Activated CD4-positive, alpha-beta T cell treated with anti-CD3 and anti-CD28 coated beads, Interleukin-2, Interleukin-6, amounts not matched to agents 100 ng/mL and 50 ng/mL, durations not matched to agents 16 hours and 8 hours (primary cell): ENCODE measurements around the gene PLA2G2A.
"Not testable (repeated sequence)": the region's sequence is repeated elsewhere in the genome, so short reads cannot be mapped to it uniquely, and the experiment has no call there.

ENCODE experiments used
- DNase-seq: peaks from one replicate; pipeline ENCODE4 v3.0.0-alpha.2; 2020

The PLA2G2A gene, protein sequence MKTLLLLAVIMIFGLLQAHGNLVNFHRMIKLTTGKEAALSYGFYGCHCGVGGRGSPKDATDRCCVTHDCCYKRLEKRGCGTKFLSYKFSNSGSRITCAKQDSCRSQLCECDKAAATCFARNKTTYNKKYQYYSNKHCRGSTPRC

DNA sequence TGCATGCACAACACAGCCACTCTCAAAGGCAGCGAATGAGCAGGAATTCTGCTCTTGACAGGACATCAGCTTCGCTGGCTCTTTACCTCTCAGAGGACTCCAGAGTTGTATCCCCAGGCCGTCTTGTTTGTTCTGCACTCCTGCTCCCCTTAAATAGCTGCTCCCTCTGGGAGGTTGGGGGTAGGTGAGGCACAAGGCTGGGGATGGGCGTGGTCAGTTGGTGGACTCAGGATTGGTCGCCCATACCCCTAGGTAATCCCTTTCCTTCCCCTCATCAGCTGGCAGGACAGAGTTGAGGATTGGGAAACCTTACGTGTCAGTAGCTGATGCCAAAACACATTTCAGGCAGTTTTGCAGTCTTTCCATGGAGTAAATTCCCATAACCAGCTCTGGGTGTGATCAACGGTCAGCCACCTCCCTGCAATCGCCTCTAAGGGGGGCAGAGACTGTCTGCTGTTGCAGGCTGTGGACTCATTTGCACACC lies at the start of gene PLA2G2A:
TSS of gene PLA2G2A (minus strand) at position 125 of the 484 bp plus-strand sequence. CDS start 845 bp downstream, outside the sequence.
- DNase-seq, result no peak

GRCh38 chr1:20028726-20029125 lies 49.3 kb upstream of the PLA2G2A start:
- DNase-seq, result no peak

DNA sequence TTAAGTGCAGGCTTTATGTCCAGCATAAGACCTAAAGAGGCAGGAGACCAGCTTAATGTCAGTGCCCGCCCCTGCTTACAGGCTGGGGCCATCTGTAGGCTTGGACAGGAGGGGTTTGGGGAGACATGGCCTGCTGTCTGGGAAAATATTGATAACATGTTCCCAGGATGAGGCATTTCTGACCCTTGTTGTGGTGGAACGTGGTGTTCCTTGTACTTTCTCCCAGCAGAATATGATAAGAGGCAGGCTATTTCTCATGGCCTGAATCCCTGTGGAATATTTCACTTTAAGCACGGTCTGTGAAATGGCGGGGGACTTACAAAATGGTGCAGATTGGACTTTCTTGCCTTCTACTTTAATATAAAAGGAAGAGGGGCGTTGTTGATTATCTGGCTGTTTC lies 48.7 kb upstream of the PLA2G2A start:
- DNase-seq, result no peak

DNA sequence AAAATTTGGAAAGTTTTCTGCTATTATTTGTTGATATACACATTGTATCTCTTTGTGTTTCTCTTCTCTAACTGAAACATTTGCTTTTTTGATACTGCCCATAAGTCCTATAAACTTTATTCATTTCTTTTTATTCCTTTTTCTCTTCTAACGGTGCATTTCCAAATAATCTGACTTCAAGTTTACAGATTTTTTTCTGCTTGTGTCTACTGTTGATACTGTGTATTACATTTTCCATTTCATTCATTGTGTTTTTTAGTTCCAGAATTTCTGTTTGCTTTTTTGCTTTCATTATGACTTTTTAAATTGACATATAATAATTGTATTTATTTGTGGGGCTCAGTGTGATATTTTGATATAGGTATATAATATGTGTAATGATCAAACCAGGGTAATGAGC lies 38.3 kb upstream of the PLA2G2A start:
- DNase-seq, result no peak

- DNase-seq, result no peak
These were observed 34.7 kb upstream of the PLA2G2A start for GRCh38 chr1:20014153-20014552.

DNA sequence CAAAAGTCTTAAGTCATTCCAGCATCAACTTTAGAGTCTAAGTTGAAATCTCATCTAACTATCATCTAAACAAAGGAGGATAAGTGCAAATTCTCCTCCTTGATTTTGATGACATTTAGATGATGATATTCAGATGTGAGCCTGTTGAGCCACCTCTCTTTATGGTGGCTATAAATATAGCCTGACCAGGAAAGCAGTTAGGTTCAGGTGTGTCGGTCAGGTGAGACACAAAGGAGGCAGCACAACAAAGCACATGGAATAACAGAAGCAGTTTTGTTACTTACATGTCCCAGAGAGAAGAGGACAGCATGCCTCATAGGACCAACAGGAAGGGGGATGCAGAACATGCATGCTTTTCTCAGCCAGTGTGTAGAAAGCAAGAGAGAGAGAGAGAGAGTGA lies 30.6 kb upstream of the PLA2G2A start:
- DNase-seq, result no peak

GRCh38 chr1:20009212-20009611 lies 29.8 kb upstream of the PLA2G2A start:
- DNase-seq, result no peak

DNA sequence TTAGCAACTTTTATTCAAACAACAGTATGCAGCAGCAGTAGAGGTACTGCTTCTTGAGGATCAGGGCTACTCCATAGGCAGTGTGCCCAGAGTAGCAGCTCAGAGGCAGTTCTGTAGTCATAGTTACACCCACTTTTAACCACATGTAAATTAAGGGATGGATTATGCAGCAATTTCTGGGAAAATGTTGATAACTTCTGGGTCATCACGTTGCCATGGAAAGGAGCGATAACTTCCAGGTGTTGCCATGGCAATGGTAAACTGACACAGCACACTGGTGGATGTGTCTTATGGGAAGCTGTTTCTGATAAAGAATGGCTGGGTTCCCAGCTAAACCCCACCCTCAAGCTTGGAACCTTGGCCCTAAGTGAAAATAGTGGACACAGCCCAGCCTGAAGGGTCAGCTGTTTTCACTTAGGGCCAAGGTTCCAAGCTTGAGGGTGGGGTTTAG lies 29.0 kb upstream of the PLA2G2A start:
- no peak for DNase-seq

DNA sequence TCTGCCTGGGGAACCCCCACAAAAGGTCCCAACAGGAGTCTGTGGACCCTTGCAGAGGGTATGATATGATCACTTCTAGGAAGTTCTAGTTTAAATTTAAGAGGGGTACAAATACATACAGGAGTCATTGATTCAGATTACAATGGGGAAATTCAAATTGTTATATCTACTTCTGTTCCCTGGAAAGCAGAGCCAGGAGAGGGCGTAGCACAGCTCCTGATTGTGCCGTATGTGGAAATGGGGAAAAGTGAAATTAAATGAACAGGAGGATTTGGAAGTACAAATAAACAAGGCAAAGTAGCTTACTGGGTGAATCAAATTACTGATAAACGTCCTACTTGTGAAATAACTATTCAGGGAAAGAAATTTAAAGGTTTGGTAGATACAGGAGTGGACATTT lies 19.4 kb upstream of the PLA2G2A start:
- DNase-seq, result not testable (repeated sequence)

DNA sequence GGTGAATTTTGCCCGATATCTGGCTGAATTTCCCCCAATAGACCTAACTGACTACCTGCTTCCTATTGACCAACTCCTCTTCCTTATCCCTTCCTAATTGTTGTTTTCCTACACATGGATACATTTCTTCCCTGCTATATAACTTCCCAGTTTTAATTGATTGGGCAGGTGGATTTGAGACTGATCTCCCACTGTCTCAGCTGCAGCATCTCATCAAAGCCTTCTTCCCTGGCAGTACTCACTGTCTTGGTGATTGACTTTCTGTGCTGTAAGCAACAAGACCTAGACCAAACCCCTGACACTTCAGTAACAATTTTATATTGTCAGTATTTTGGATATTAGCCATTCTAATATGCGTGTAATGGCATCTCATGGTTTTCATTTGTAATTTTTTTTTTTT lies 11.3 kb upstream of the PLA2G2A start:
- no peak for DNase-seq

GRCh38 chr1:19990182-19990582 lies 10.8 kb upstream of the PLA2G2A start:
- not testable (repeated sequence) for DNase-seq

DNA sequence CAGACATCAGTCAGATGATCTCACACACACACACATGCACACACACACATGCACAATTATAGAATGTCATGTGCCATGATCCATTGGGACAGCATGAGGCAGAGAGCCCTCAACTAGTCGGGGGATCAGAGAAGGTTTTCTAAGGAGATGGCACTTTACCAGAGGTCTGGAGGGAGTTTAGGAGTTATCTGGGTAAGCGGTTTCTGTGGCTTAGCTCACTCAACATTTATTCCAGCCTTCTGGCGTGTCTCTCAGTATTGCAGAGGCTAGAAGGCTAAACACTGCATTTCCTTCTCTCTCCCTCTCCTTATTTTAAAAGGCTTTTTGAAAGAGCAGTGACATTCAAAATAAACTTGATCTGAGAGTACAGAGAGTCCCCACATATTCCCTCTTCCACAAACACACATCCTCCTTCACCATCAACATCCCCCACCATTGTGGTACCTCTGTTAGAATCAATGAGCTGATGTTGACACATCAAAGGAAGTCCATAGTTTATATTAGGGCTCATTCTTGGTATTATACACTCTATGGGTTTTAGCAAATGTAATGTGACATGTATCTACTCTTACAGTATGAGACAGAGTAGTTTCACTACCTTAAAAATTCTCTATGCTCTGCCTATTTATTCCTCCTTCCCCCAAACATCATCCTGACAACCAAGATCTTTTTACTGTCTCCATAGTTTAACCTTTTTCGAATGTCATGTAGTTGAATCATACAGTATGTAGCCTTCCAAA lies 9.0 kb upstream of the PLA2G2A start:
- DNase-seq, result no peak

GRCh38 chr1:19987719-19988118 lies 8.3 kb upstream of the PLA2G2A start:
- no peak for DNase-seq

DNA sequence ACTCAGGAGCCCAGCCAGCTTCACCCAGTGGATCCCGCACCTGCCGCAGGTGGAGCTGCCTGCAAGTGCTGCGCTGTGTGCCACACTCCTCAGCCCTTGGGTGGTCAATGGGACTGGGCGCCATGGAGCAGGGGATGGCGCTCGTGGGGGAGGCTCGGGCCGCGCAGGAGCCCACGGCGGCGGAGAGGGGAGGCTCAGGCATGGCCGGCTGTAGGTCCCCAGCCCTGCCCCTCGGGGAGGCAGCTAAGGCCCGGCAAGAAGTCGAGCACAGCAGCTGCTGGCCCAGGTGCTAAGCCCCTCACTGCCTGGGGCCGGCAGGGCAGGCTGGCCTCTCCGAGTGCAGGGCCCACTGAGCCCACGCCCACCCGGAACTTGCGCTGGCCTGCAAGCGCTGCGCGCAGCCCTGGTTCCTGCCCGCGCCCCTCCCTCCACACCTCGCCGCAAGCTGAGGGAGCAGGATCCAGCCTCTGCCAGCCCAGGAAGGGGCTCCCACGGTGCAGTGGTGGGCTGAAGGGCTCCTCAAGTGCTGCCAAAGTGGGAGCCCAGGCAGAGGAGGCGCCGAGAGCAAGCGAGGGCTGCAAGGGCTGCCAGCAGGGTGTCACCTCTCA lies 5.1 kb upstream of the PLA2G2A start:
- DNase-seq, result not testable (repeated sequence)

DNA sequence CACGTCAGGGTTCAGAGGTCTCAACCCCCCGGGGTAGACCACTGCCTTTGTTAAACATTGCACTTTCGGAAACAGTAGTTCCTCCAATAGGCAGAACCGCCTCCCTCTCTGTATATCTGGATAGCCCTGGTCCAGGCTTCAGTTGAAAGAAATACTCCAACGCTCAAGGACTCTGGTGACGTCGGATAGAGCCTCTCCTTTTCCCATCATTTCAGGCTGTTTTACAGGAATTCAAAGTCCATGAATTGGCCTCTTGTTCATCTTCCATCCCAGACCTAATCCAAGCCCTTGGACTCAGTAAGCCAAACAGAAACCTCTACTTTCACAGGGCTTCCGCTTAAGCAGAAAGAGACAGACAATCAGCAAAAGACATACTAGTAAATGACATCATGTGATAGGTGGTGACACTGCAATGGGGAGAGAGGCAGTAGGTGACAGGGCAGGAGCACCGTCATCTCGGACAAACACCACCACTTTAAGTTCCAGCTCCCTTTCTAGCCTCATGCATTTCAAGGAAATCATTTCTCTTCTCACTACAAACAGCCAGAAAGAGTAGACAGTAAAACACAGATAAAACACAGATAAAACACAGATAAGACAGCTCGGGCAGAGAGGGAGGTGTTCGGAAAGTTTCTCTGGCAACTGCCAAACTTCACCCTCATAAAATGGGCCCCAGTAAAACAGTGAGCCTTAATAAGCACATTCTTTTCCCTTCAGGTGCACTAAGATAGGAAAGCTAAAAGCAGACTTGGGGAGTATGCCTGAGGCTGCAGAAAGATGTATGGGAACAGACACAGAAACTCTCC lies 2.3 kb upstream of the PLA2G2A start:
- DNase-seq, result peak; percentile 18

DNA sequence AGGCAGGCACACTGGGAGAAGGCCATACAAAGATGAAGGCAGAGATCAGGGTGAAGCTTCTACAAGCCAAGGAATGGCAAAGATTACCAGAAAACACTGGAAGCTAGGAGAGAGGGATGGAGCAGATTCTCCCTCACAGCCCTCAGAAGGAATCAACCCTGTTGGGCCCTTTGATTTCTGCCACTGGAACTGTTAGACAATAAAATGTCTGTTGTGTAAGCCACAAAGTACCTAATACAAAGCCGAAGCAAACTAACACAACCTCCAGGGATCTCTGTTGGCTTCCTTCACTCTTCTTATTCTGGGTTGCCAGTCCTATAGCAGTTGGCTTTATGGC lies 1.7 kb upstream of the PLA2G2A start:
- no peak for DNase-seq

GRCh38 chr1:19980314-19980713 lies 896 bp upstream of the PLA2G2A start:
- DNase-seq, result no peak

DNA sequence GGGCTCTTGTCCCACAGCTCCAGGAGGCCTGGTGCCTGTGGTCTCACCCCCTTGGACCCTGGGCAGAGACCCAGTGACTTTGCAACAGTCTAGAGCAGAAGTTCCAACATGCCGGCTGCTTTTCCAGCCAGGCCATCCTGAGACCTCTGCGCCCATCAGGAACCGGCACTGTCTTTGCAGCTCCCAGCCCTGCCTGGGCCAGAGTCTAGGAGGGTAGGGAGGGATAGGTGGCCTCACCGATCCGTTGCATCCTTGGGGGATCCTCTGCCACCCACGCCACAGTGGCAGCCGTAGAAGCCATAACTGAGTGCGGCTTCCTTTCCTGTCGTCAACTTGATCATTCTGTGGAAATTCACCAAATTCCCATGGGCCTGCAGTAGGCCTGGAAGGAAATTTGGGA lies 1.3 kb downstream of the PLA2G2A start:
- DNase-seq, result no peak

GRCh38 chr1:19976317-19977003 lies 3.0 kb downstream of the PLA2G2A start:
- no peak for DNase-seq

GRCh38 chr1:19975423-19976193 lies 3.8 kb downstream of the PLA2G2A start:
- no peak for DNase-seq

GRCh38 chr1:19974822-19975416 lies 4.5 kb downstream of the PLA2G2A start:
- peak; percentile 52 for DNase-seq

DNA sequence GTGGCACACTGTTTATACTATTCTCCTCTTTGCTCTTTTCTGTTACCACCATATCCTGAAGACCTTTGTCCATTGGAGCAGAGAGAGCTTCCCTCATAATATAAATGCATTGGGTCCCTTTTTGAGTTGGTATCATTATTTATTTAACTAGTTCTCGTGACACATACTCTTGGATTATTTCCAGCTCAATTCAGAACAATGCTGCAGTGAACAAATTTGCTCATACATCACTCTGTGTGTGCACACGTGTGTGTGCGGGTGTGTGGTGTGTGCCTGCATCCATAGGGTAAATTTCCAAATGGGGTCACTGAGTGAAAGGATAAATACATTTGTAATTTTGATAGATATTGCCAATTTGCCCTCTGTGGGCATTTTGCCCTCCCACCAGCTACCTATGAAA lies 5.8 kb downstream of the PLA2G2A start:
- no peak for DNase-seq
